ENCODE results near the gene PCBP1. TPM values are rescaled to one million over a fixed set of nuclear protein-coding genes. Genes with fewer than 3 reads are reported as not detected.

The PCBP1 gene
- total RNA-seq: 45.4 TPM

DNA sequence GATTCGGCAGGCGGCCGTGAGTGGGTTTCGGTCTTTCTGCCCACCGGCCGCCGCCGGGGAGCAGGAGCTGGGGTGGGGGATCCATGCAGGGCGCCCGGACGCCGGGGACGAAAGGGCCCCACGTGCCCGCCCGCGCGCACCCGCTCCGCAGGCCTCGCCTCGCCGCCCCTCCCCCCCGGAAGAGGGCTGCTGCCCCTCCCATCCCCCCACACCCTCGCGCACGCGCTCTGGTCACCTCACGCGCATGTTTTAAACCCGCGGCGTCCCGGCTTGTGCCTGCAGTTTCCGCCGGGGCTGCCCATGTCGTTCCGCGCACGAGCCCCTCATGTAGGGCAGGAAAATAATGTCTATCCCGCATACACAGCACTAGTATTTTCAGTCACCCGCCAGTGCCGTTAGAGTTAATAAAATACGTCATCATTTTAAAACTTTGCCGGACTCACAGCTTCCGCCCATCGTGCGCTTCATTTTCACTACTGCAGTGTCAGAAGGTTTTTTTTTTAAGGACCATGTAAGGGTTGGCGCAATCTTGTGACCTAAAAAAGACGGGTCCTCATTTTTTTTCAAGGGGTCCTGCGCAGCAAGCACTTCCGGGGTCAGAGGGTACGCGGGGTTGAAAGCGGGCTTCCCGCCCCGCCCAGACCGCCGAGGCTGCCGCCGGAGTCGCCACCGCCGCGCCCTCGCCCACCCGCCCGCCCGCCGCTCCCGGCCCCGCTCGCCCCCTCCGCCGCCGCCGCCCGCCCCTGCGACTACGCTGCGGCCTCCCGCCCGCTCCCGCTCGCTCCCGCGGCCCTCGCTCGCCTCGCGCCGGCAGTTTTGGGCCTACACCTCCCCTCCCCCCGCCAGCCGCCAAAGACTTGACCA lies at the start of gene PCBP1:
TSS of gene PCBP1 (plus strand) at position 640 of the 864 bp plus-strand sequence. CDS start 267 bp downstream, outside the sequence.
- H3K4me3 ChIP-seq (ENCODE audit: low read length in 3 of 3): peak within 1 kb of the TSS; percentile 98
- H3K9ac ChIP-seq (ENCODE audit: low read depth in 1 of 3, low read length in 3 of 3): peak within 1 kb of the TSS; percentile 100
- peaks cover 21 to 25% (median 23%) of the 10 kb centered on the region in 3 donors for H3K36me3 ChIP-seq (ENCODE audit: control insufficient read depth in 3 of 3, insufficient read depth in 3 of 3, low read length in 3 of 3)
- H3K27me3 ChIP-seq (ENCODE audit: control insufficient read depth in 3 of 3, insufficient read depth in 3 of 3, low read length in 3 of 3): no peaks in the 10 kb centered on the region
- H3K9me3 ChIP-seq (ENCODE audit: control insufficient read depth in 3 of 3, low read length in 3 of 3): no peaks in the 10 kb centered on the region
- H3K27ac ChIP-seq (ENCODE audit: low read depth, low read length): peak within 1 kb of the TSS; percentile 100
- H3K4me1 ChIP-seq (ENCODE audit: control insufficient read depth in 3 of 3, insufficient read depth in 3 of 3, low read length in 3 of 3): peaks cover 30 to 47% (median 31%) of the 10 kb centered on the region in 3 donors

GRCh38 chr2:70039366-70039765 lies 47.9 kb upstream of the PCBP1 start:
- peaks cover 0 to 2% (median 0%) of the 10 kb centered on the region in 3 donors for H3K36me3 ChIP-seq (ENCODE audit: control insufficient read depth in 3 of 3, insufficient read depth in 3 of 3, low read length in 3 of 3)
- no peak overlapping the region for H3K9ac ChIP-seq (ENCODE audit: low read depth in 1 of 3, low read length in 3 of 3)
- H3K9me3 ChIP-seq (ENCODE audit: control insufficient read depth in 3 of 3, low read length in 3 of 3): no peaks in the 10 kb centered on the region
- H3K27me3 ChIP-seq (ENCODE audit: control insufficient read depth in 3 of 3, insufficient read depth in 3 of 3, low read length in 3 of 3): no peaks in the 10 kb centered on the region
- no peak overlapping the region for H3K27ac ChIP-seq (ENCODE audit: low read depth, low read length)
- H3K4me3 ChIP-seq (ENCODE audit: low read length in 3 of 3): no peak overlapping the region
- peaks cover 9 to 15% (median 15%) of the 10 kb centered on the region in 3 donors for H3K4me1 ChIP-seq (ENCODE audit: control insufficient read depth in 3 of 3, insufficient read depth in 3 of 3, low read length in 3 of 3)

- H3K4me1 ChIP-seq (ENCODE audit: control insufficient read depth in 3 of 3, insufficient read depth in 3 of 3, low read length in 3 of 3): peaks cover 16 to 25% (median 17%) of the 10 kb centered on the region in 3 donors
- no peak overlapping the region for H3K4me3 ChIP-seq (ENCODE audit: low read length in 3 of 3)
- H3K27ac ChIP-seq (ENCODE audit: low read depth, low read length): no peak overlapping the region
These were observed 45.6 kb upstream of the PCBP1 start for GRCh38 chr2:70041663-70042062.

GRCh38 chr2:70042246-70042645 lies 45.0 kb upstream of the PCBP1 start:
- Histone ChIP-seq H3K9ac (ENCODE audit: low read depth in 1 of 3, low read length in 3 of 3) (no peak overlapping the region), H3K27me3 (ENCODE audit: control insufficient read depth in 3 of 3, insufficient read depth in 3 of 3, low read length in 3 of 3) (no peaks in the 10 kb centered on the region), H3K36me3 (ENCODE audit: control insufficient read depth in 3 of 3, insufficient read depth in 3 of 3, low read length in 3 of 3) (no peaks in the 10 kb centered on the region), H3K4me3 (ENCODE audit: low read length in 3 of 3) (no peak overlapping the region), H3K27ac (ENCODE audit: low read depth, low read length) (no peak overlapping the region), H3K4me1 (ENCODE audit: control insufficient read depth in 3 of 3, insufficient read depth in 3 of 3, low read length in 3 of 3) (peaks cover 17 to 31% (median 20%) of the 10 kb centered on the region in 3 donors), H3K9me3 (ENCODE audit: control insufficient read depth in 3 of 3, low read length in 3 of 3) (no peaks in the 10 kb centered on the region)

More at GRCh38 chr2:70041663-70042062, 45.6 kb upstream of the PCBP1 start:
- Histone ChIP-seq H3K9ac (ENCODE audit: low read depth in 1 of 3, low read length in 3 of 3) (no peak overlapping the region), H3K27me3 (ENCODE audit: control insufficient read depth in 3 of 3, insufficient read depth in 3 of 3, low read length in 3 of 3) (no peaks in the 10 kb centered on the region), H3K36me3 (ENCODE audit: control insufficient read depth in 3 of 3, insufficient read depth in 3 of 3, low read length in 3 of 3) (no peaks in the 10 kb centered on the region), H3K9me3 (ENCODE audit: control insufficient read depth in 3 of 3, low read length in 3 of 3) (no peaks in the 10 kb centered on the region)

GRCh38 chr2:70043252-70043875 lies 43.9 kb upstream of the PCBP1 start:
- Histone ChIP-seq H3K4me1 (ENCODE audit: control insufficient read depth in 3 of 3, insufficient read depth in 3 of 3, low read length in 3 of 3) (peaks cover 17 to 33% (median 21%) of the 10 kb centered on the region in 3 donors), H3K9ac (ENCODE audit: low read depth in 1 of 3, low read length in 3 of 3) (no peak overlapping the region), H3K4me3 (ENCODE audit: low read length in 3 of 3) (no peak overlapping the region), H3K27ac (ENCODE audit: low read depth, low read length) (no peak overlapping the region), H3K27me3 (ENCODE audit: control insufficient read depth in 3 of 3, insufficient read depth in 3 of 3, low read length in 3 of 3) (no peaks in the 10 kb centered on the region), H3K36me3 (ENCODE audit: control insufficient read depth in 3 of 3, insufficient read depth in 3 of 3, low read length in 3 of 3) (peaks cover 0 to 1% (median 0%) of the 10 kb centered on the region in 3 donors), H3K9me3 (ENCODE audit: control insufficient read depth in 3 of 3, low read length in 3 of 3) (no peaks in the 10 kb centered on the region)

- Histone ChIP-seq H3K4me3 (ENCODE audit: low read length in 3 of 3) (no peak overlapping the region), H3K4me1 (ENCODE audit: control insufficient read depth in 3 of 3, insufficient read depth in 3 of 3, low read length in 3 of 3) (peaks cover 17 to 33% (median 21%) of the 10 kb centered on the region in 3 donors), H3K36me3 (ENCODE audit: control insufficient read depth in 3 of 3, insufficient read depth in 3 of 3, low read length in 3 of 3) (peaks cover 0 to 5% (median 4%) of the 10 kb centered on the region in 3 donors), H3K9ac (ENCODE audit: low read depth in 1 of 3, low read length in 3 of 3) (no peak overlapping the region), H3K27me3 (ENCODE audit: control insufficient read depth in 3 of 3, insufficient read depth in 3 of 3, low read length in 3 of 3) (no peaks in the 10 kb centered on the region), H3K9me3 (ENCODE audit: control insufficient read depth in 3 of 3, low read length in 3 of 3) (no peaks in the 10 kb centered on the region), H3K27ac (ENCODE audit: low read depth, low read length) (no peak overlapping the region)
These were observed 42.8 kb upstream of the PCBP1 start for GRCh38 chr2:70044290-70045040.

DNA sequence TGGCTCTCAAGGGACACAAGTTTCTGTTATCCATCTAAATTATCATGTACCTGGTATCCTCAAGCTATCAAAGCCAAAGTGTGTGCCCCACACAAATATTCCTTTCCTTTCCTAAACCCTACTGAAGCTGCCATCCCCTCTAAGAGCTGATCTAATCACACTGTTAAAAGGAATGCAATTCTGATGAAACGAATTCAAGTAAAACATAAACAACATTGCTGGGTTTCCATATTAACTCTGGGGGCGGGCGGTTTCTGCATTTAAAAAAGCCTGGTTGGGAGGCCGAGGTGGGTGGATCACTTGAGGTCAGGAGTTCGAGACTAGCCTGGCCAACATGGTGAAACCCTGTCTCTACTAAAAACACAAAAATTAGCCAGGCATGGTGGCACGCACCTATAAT lies 41.9 kb upstream of the PCBP1 start:
- Histone ChIP-seq H3K9ac (ENCODE audit: low read depth in 1 of 3, low read length in 3 of 3) (no peak overlapping the region), H3K27ac (ENCODE audit: low read depth, low read length) (peak overlapping the region; percentile 68), H3K9me3 (ENCODE audit: control insufficient read depth in 3 of 3, low read length in 3 of 3) (no peaks in the 10 kb centered on the region), H3K36me3 (ENCODE audit: control insufficient read depth in 3 of 3, insufficient read depth in 3 of 3, low read length in 3 of 3) (peaks cover 0 to 6% (median 5%) of the 10 kb centered on the region in 3 donors), H3K4me1 (ENCODE audit: control insufficient read depth in 3 of 3, insufficient read depth in 3 of 3, low read length in 3 of 3) (peaks cover 17 to 33% (median 21%) of the 10 kb centered on the region in 3 donors), H3K4me3 (ENCODE audit: low read length in 3 of 3) (no peak overlapping the region), H3K27me3 (ENCODE audit: control insufficient read depth in 3 of 3, insufficient read depth in 3 of 3, low read length in 3 of 3) (no peaks in the 10 kb centered on the region)

DNA sequence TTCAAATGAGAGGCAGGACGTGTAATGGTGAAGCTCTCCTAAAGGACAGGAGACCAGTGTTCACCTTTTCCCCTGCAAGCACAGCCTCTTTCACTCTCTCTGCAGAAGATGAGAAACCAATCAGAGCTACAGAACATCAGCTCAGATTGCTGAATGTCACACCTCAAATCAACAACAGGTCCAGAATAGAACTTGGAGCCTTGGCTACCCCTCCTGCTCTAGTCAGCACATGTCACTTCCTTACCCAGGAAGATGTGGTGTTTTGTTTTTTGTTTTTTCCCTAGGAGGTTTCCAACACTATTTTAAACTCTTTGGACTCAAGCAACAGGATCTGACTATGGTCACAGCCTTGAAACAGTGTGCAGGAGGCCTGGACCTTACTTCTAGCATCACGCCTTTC lies 41.3 kb upstream of the PCBP1 start:
- Histone ChIP-seq H3K9ac (ENCODE audit: low read depth in 1 of 3, low read length in 3 of 3) (peak overlapping the region in 1 of 3 donors; percentile 3), H3K36me3 (ENCODE audit: control insufficient read depth in 3 of 3, insufficient read depth in 3 of 3, low read length in 3 of 3) (peaks cover 0 to 8% (median 6%) of the 10 kb centered on the region in 3 donors), H3K9me3 (ENCODE audit: control insufficient read depth in 3 of 3, low read length in 3 of 3) (no peaks in the 10 kb centered on the region), H3K4me1 (ENCODE audit: control insufficient read depth in 3 of 3, insufficient read depth in 3 of 3, low read length in 3 of 3) (peaks cover 17 to 33% (median 21%) of the 10 kb centered on the region in 3 donors), H3K27ac (ENCODE audit: low read depth, low read length) (peak overlapping the region; percentile 68), H3K27me3 (ENCODE audit: control insufficient read depth in 3 of 3, insufficient read depth in 3 of 3, low read length in 3 of 3) (no peaks in the 10 kb centered on the region), H3K4me3 (ENCODE audit: low read length in 3 of 3) (no peak overlapping the region)

DNA sequence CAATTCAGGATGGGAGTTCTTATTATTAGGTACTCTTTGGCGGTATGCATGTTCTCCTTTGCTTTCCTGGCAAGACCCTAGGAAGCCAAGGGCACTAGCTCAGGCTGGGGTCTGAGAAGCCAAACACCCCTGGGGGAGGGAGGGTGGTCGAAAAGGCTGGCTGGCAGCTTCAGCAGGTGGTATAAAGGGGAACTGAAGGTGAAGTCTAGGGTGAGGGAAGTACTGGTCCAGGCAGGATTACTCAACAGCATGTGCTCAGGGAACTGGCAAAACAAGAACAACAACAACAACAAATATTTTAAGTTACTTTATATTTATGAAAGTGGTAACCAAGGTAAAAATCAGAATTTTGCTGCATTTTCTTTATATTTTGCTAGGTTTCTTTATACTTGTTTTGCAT lies 40.7 kb upstream of the PCBP1 start:
- Histone ChIP-seq H3K4me1 (ENCODE audit: control insufficient read depth in 3 of 3, insufficient read depth in 3 of 3, low read length in 3 of 3) (peaks cover 15 to 33% (median 21%) of the 10 kb centered on the region in 3 donors), H3K9ac (ENCODE audit: low read depth in 1 of 3, low read length in 3 of 3) (peak overlapping the region in 1 of 3 donors; percentile 3), H3K27ac (ENCODE audit: low read depth, low read length) (peak overlapping the region; percentile 68), H3K9me3 (ENCODE audit: control insufficient read depth in 3 of 3, low read length in 3 of 3) (no peaks in the 10 kb centered on the region), H3K4me3 (ENCODE audit: low read length in 3 of 3) (no peak overlapping the region), H3K27me3 (ENCODE audit: control insufficient read depth in 3 of 3, insufficient read depth in 3 of 3, low read length in 3 of 3) (no peaks in the 10 kb centered on the region), H3K36me3 (ENCODE audit: control insufficient read depth in 3 of 3, insufficient read depth in 3 of 3, low read length in 3 of 3) (peaks cover 0 to 12% (median 6%) of the 10 kb centered on the region in 3 donors)

Data from skeletal muscle tissue (tissue), 4 donors.